Endothelial cell of umbilical vein (primary cell): ENCODE results near the gene PRR5L. TPM values are rescaled to one million over a fixed set of nuclear protein-coding genes. Genes with fewer than 3 reads are reported as not detected.

Experiments
- BruUV-seq: library from RNA; stranded (reverse); fragments of 400-500 nt; replicated peaks from 2 replicates; lab custom pipeline; 2021; lab: Mats Ljungman, UMichigan
- CTCF ChIA-PET: fragments of 300-600, 350-600 bp; sonication (Branson Sonifier 250); formaldehyde crosslinking; loops from one replicate; lab custom pipeline; 2021; ENCODE audit warnings: antibody characterized with exemption, inconsistent platforms; lab: Charles Lee
- POLR2A ChIA-PET: fragments of 300-600, 350-600 bp; sonication (Branson Sonifier 250); formaldehyde crosslinking; loops from one replicate; lab custom pipeline; 2021; ENCODE audit warnings: antibody characterized with exemption, inconsistent platforms; lab: Charles Lee
- DNase-seq: peaks from one replicate; pipeline ENCODE4 v3.0.0-alpha.2; 2011; ENCODE audit warnings: low read depth, low spot score
- FAIRE-seq: peaks from 2 replicates; lab custom pipeline; 2011; peaks lifted over from hg19 to GRCh38; lab: Jason Lieb, UNC
- H2AFZ ChIP-seq: 2 replicates; pipeline ENCODE4 v1.6.0; 2012; ENCODE audit warnings: low read depth, low read length, control low read depth, inconsistent platforms
- H3K27ac ChIP-seq: 2 replicates; pipeline ENCODE4 v1.5.1; 2011; ENCODE audit warnings: low read depth, mild to moderate bottlenecking, control low read depth, low read length, moderate library complexity; ENCODE audit not compliant: insufficient read depth
- H3K27me3 ChIP-seq, 2 experiments: 2 replicates each; pipeline versions ENCODE4 v1.6.0 to v1.6.1; 2011; ENCODE audit warnings: low read length in 2 of 2, mixed read lengths in 1 of 2; ENCODE audit not compliant: control insufficient read depth in 2 of 2, insufficient read depth in 2 of 2
- H3K36me3 ChIP-seq, 2 experiments: 2 replicates in 1 of 2; 3 replicates in 1 of 2; pipeline ENCODE4 v1.5.1; 2011; ENCODE audit warnings: low read length in 2 of 2, mild to moderate bottlenecking in 1 of 2, moderate library complexity in 1 of 2; ENCODE audit not compliant: control insufficient read depth in 2 of 2, insufficient read depth in 2 of 2; ENCODE audit errors: extremely low read depth in 1 of 2
- H3K4me1 ChIP-seq: 3 replicates; pipeline ENCODE4 v1.5.1; 2011; ENCODE audit warnings: mild to moderate bottlenecking, low read length; ENCODE audit not compliant: control insufficient read depth, insufficient read depth; ENCODE audit errors: extremely low read depth
- H3K4me2 ChIP-seq: 2 replicates; pipeline ENCODE4 v1.6.1; 2011; ENCODE audit warnings: low read length, control low read depth, mixed read lengths; ENCODE audit not compliant: insufficient read depth
- H3K4me3 ChIP-seq, 3 experiments: fragments of 200-600 bp in 1 of 3; sonication (generic), shearing (Covaris generic) in 1 of 3; replicated peaks in 1 of 3; 2 replicates each; pipeline ENCODE4 v1.5.1; 2011 to 2016; ENCODE audit warnings: control low read depth in 3 of 3, low read length in 3 of 3, mild to moderate bottlenecking in 2 of 3, inconsistent platforms in 1 of 3, low read depth in 1 of 3, moderate library complexity in 1 of 3; ENCODE audit not compliant: insufficient read depth in 1 of 3
- H3K79me2 ChIP-seq: 2 replicates; pipeline ENCODE4 v1.6.0; 2012; ENCODE audit warnings: low read length, inconsistent platforms; ENCODE audit not compliant: control insufficient read depth, insufficient read depth
- H3K9ac ChIP-seq: replicated peaks from 2 replicates; pipeline ENCODE3; 2011; ENCODE audit warnings: low read length, control low read depth; ENCODE audit not compliant: insufficient read depth; ENCODE audit errors: extremely low read depth
- H3K9me1 ChIP-seq: replicated peaks from 3 replicates; pipeline ENCODE4 v1.6.0; 2011; ENCODE audit warnings: mild to moderate bottlenecking, low read length; ENCODE audit not compliant: control insufficient read depth, insufficient read depth; ENCODE audit errors: extremely low read depth
- H3K9me3 ChIP-seq: replicated peaks from 2 replicates; pipeline ENCODE4 v1.5.1; 2012; ENCODE audit warnings: low read length, inconsistent platforms; ENCODE audit not compliant: control insufficient read depth, insufficient read depth
- H4K20me1 ChIP-seq: replicated peaks from 2 replicates; pipeline ENCODE3; 2011; ENCODE audit warnings: mild to moderate bottlenecking, low read length; ENCODE audit not compliant: control insufficient read depth, insufficient read depth; ENCODE audit errors: extremely low read depth
- EZH2 ChIP-seq: IDR thresholded peaks from 2 replicates; pipeline ENCODE4 v1.6.1; 2012; ENCODE audit warnings: borderline replicate concordance, low read depth, mild to moderate bottlenecking, moderate library complexity, low read length, inconsistent platforms; ENCODE audit not compliant: severe bottlenecking
- FOS ChIP-seq: IDR thresholded peaks from 2 replicates; pipeline ENCODE4 v1.6.1; 2011; ENCODE audit warnings: mild to moderate bottlenecking, low read length, moderate library complexity, borderline replicate concordance; ENCODE audit not compliant: insufficient read depth
- GATA2 ChIP-seq: IDR thresholded peaks from 2 replicates; pipeline ENCODE4 v1.7.0; 2011; ENCODE audit warnings: low read depth, mild to moderate bottlenecking, moderate library complexity, mixed read lengths, low read length; ENCODE audit not compliant: insufficient read length, insufficient read depth
- JUN ChIP-seq: IDR thresholded peaks from 2 replicates; pipeline ENCODE4 v1.6.1; 2011; ENCODE audit warnings: borderline replicate concordance, low read depth; ENCODE audit not compliant: insufficient read length, insufficient read depth
- MAX ChIP-seq: IDR thresholded peaks from 2 replicates; pipeline ENCODE4 v1.6.1; 2011; ENCODE audit not compliant: insufficient read depth, insufficient read length
- MYC ChIP-seq: IDR thresholded peaks from one replicate; pipeline ENCODE4 v1.6.1; 2011; ENCODE audit warnings: mild to moderate bottlenecking, low read depth, low read length
- POLR2A ChIP-seq: IDR thresholded peaks from 2 replicates; pipeline ENCODE4 v1.6.1; 2012; ENCODE audit warnings: low read depth, mild to moderate bottlenecking, control low read depth, low read length
- POLR2AphosphoS5 ChIP-seq: IDR thresholded peaks from 2 replicates; pipeline ENCODE4 v1.6.1; 2012; ENCODE audit warnings: low read depth, mild to moderate bottlenecking, control low read depth, low read length, moderate library complexity; ENCODE audit not compliant: insufficient read depth
- dilution Hi-C: fragments of 300-500 bp; cut with MboI; formaldehyde crosslinking; loops from one replicate; pipeline ENCODE4 v1.15.0; 2019; ENCODE audit warnings: low sequenced_read_pairs; ENCODE audit not compliant: extremely low pct_ligation_motif_present
- intact Hi-C: fragments of 100-400 bp; cut with micrococcal nuclease; formaldehyde crosslinking; loops from one replicate; pipeline ENCODE4 v1.10.0; 2022
- polyA plus RNA-seq, 4 experiments: library from polyadenylated mRNA; depleted of rRNA in 3 of 4; stranded (reverse) in 3 of 4; unstranded in 1 of 4; fragments of >200 nt; gene quantifications; 2 replicates each; pipeline versions ENCODE4 v1.2.1 to v1.2.3, GENCODE V29; 2011 to 2012; ENCODE audit warnings: missing spikeins in 1 of 4
- total RNA-seq: library from RNA; stranded (reverse); gene quantifications from 2 replicates; pipeline ENCODE4 v1.2.3, GENCODE V29; 2021

Gene PRR5L
- total and polyA plus RNA-seq, 2 donors (not counting 3 experiments of a cell fraction or from before 2014, with no cell fraction given) = 2.5 to 6.1 TPM

GRCh38 chr11:36278531-36279282, 17.4 kb upstream of the PRR5L start:
- H3K4me3 ChIP-seq = no peak overlapping the region
- DNase-seq = no peak
- no peaks in the 10 kb centered on the region for H3K9me1 ChIP-seq
- intact Hi-C loops (no loop called here), dilution Hi-C loops (no loop called here)
- H3K4me2 ChIP-seq = no peak overlapping the region
- H3K27me3 ChIP-seq = no peaks in the 10 kb centered on the region
- no peaks in the 10 kb centered on the region for H3K79me2 ChIP-seq
- H3K4me1 ChIP-seq = no peaks in the 10 kb centered on the region
- POLR2A ChIA-PET = no interaction called here
- no peaks in the 10 kb centered on the region for H4K20me1 ChIP-seq
- TF ChIP-seq JUN (no peak), POLR2A (no peak), MAX (no peak), POLR2AphosphoS5 (no peak), MYC (no peak), EZH2 (no peak), FOS (no peak), GATA2 (no peak)
- no TSS peak for BruUV-seq
- H3K36me3 ChIP-seq = peaks cover 4 to 10% of the 10 kb centered on the region in 2 experiments
- FAIRE-seq = no peak
- H3K9ac ChIP-seq = no peak overlapping the region
- CTCF ChIA-PET = interaction anchor here (0.9 to 1.4 kb wide), 3 partner anchors 13 to 200 kb away, joined by 3 to 11 read pairs (median 5); no protein-coding TSS in a partner anchor
- H2AFZ ChIP-seq = no peak overlapping the region
- H3K9me3 ChIP-seq = no peaks in the 10 kb centered on the region
- H3K27ac ChIP-seq = no peak overlapping the region
